Measurements from ENCODE around the gene EXOC6.
"Not testable (repeated sequence)": the region's sequence is repeated elsewhere in the genome, so short reads cannot be mapped to it uniquely, and the experiment has no call there.

EXOC6 gene

GRCh38 chr10:92880917-92881316 is 32.6 kb downstream of the EXOC6 start:
- no peak for DNase-seq

GRCh38 chr10:92886334-92886961 is 38.1 kb downstream of the EXOC6 start:
- no peak for DNase-seq

GRCh38 chr10:92890471-92890870 is 42.2 kb downstream of the EXOC6 start:
- DNase-seq = no peak

- DNase-seq = no peak
These were observed 43.8 kb downstream of the EXOC6 start for GRCh38 chr10:92891885-92892690.

- DNase-seq = no peak
These were observed 44.4 kb downstream of the EXOC6 start for GRCh38 chr10:92892691-92893054.

- no peak for DNase-seq
These were observed 45.8 kb downstream of the EXOC6 start for GRCh38 chr10:92894081-92894655.

- no peak for DNase-seq
These were observed 49.6 kb downstream of the EXOC6 start for GRCh38 chr10:92897916-92898315.

- DNase-seq = no peak
These were observed 53.5 kb downstream of the EXOC6 start for GRCh38 chr10:92901819-92902251.

GRCh38 chr10:92903633-92904032 is 55.3 kb downstream of the EXOC6 start:
- no peak for DNase-seq

- DNase-seq = no peak
These were observed 59.0 kb downstream of the EXOC6 start for GRCh38 chr10:92907280-92907679.

- DNase-seq = not testable (repeated sequence)
These were observed 64.3 kb downstream of the EXOC6 start for GRCh38 chr10:92912631-92913030.

- DNase-seq = no peak
These were observed 65.7 kb downstream of the EXOC6 start for GRCh38 chr10:92913973-92914372.

GRCh38 chr10:92914478-92915325 is 66.4 kb downstream of the EXOC6 start:
- peak; percentile 38 for DNase-seq

- no peak for DNase-seq
These were observed 67.6 kb downstream of the EXOC6 start for GRCh38 chr10:92915892-92916291.

- DNase-seq = no peak
These were observed 68.1 kb downstream of the EXOC6 start for GRCh38 chr10:92916433-92916832.

GRCh38 chr10:92918603-92919002 is 70.3 kb downstream of the EXOC6 start:
- no peak for DNase-seq

GRCh38 chr10:92920866-92921265 is 72.5 kb downstream of the EXOC6 start:
- DNase-seq = no peak

GRCh38 chr10:92923416-92923815 is 75.1 kb downstream of the EXOC6 start:
- DNase-seq = no peak

- DNase-seq = no peak
These were observed 81.6 kb downstream of the EXOC6 start for GRCh38 chr10:92929896-92930295.

GRCh38 chr10:92931597-92931996 is 83.3 kb downstream of the EXOC6 start:
- DNase-seq = no peak

GRCh38 chr10:92937876-92938275 is 89.6 kb downstream of the EXOC6 start:
- DNase-seq = no peak

GRCh38 chr10:92938841-92939240 is 90.5 kb downstream of the EXOC6 start:
- no peak for DNase-seq

GRCh38 chr10:92942226-92942625 is 93.9 kb downstream of the EXOC6 start:
- DNase-seq = no peak
